Ovary (tissue), 9 donors: Measurements from ENCODE around the gene ARNT2. TPM values are rescaled to one million over a fixed set of nuclear protein-coding genes. Genes with fewer than 3 reads are reported as not detected.

Experiments
- DNase-seq, 5 donors: peaks; one replicate each; pipeline ENCODE4 v3.0.0-alpha.2; 2019 to 2020
- H3K27ac ChIP-seq, 2 donors: fragments of 200-600 bp; one replicate each; pipeline versions ENCODE4 v1.5.1 to v1.8.0; 2019 to 2022
- H3K27me3 ChIP-seq: fragments of 200-600 bp; one replicate; pipeline ENCODE4 v1.8.0; 2022
- H3K36me3 ChIP-seq: fragments of 200-600 bp; sonication (generic); one replicate; pipeline ENCODE4 v1.5.1; 2019
- H3K4me1 ChIP-seq: one replicate; pipeline ENCODE4 v1.8.1; 2013; ENCODE audit warnings: mild to moderate bottlenecking, moderate library complexity; ENCODE audit not compliant: insufficient read depth
- H3K4me3 ChIP-seq: fragments of 200-600 bp; sonication (generic); one replicate; pipeline ENCODE4 v1.5.1; 2017
- H3K9me3 ChIP-seq, 2 donors: fragments of 200-600 bp in 1 of 2; sonication (generic) in 1 of 2; one replicate each; pipeline versions ENCODE4 v1.5.1 to v1.8.1; 2013 to 2019; ENCODE audit warnings: mild to moderate bottlenecking in 1 of 2, moderate library complexity in 1 of 2
- EP300 ChIP-seq: sonication (generic); formaldehyde crosslinking; IDR thresholded peaks from one replicate; pipeline ENCODE4 v1.6.1; 2017; ENCODE audit warnings: antibody characterized with exemption
- POLR2A ChIP-seq: fragments of 450-650 bp; IDR thresholded peaks from one replicate; pipeline ENCODE4 v1.6.1; 2017; ENCODE audit warnings: antibody characterized with exemption, mild to moderate bottlenecking, moderate library complexity
- WGBS, 3 donors: extraction: QIAGEN DNeasy Blood & Tissue Kit in 1 of 3; methylation state at CpG; one replicate each; pipeline versions ENCODE4 v1.1.5 to v1.1.7; 2013 to 2017; 5-methylcytosine and 5-hydroxymethylcytosine counted together
- intact Hi-C, 4 donors: fragments of 100-400 bp; cut with DNase I; formaldehyde crosslinking; loops; one replicate each; pipeline versions ENCODE4 v1.11.0 to v1.15.1; 2022 to 2023
- polyA plus RNA-seq, 2 donors: library from polyadenylated mRNA; stranded (reverse); fragments of 200-250 nt in 1 of 2; fragments of 350-450 nt in 1 of 2; fragmentation: Illumina TruSeq in 1 of 2; extraction: RNeasy Lipid Tissue Mini Kit (QIAGEN cat#74804) in 1 of 2; gene quantifications; one replicate each; pipeline ENCODE4 v1.2.3, GENCODE V29; 2013 to 2014
- total RNA-seq, 7 donors: library from RNA; depleted of rRNA in 2 of 7; stranded (reverse); fragments of >200 nt in 2 of 7; fragmentation: NEBNext Ultra II Directional in 3 of 7; extraction: Animal tissue kit (Norgen Biotek cat#: 25700) in 3 of 7; gene quantifications; one replicate each; pipeline versions ENCODE4 v1.1.0 to v1.2.4, GENCODE V29; 2016 to 2023
- TF ChIP-seq, protein P1 (sequence below), 3 donors: fragments of 450-650 bp in 2 of 3; fragments of 200-600 bp in 1 of 3; IDR thresholded peaks; one replicate each; pipeline versions ENCODE4 v1.5.1 to v1.8.0; 2016 to 2022; ENCODE audit warnings: antibody characterized with exemption in 3 of 3, mild to moderate bottlenecking in 1 of 3
- donor health status: DM: no; HTN: no; CAD: no; lungs with moderate emphysema.
- donor health status: DM: no; HTN: no; CAD: no.
- donor health status: Bipolar disorder and iron deficiency.
- donor health status: DM: yes; HTN: yes; CAD: no.
- donor health status: DM: no; HTN: no; CAD: no.
- donor health status: DM: yes; HTN: yes; CAD: no.

Gene ARNT2
- total and polyA plus RNA-seq, 9 donors = 11.0 to 20.5 (median 16.2) TPM

DNA sequence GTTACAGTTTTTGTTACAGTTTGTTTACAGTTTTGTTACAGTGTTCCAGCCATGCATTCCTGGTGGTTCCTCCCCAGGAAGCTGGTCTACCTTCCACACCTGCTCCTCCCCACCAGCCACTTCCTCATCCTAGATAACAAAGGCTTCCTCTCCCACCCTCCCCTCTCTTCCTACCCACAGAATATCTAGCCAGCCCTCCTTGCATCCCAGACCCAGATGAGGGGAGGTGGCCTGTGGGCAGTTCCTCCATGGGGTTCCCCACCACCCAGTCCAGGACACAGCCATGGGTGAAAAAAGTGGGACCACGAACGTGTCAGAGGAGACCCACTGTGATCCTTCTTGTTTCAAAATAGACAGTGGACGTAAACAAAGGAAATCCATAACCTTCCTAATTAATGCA, 168.2 kb downstream of the ARNT2 start:
- 77 to 90% (median 88%) methylated on average over 3 of the region's 3 CpGs for whole genome bisulfite sequencing, 3 donors

DNA sequence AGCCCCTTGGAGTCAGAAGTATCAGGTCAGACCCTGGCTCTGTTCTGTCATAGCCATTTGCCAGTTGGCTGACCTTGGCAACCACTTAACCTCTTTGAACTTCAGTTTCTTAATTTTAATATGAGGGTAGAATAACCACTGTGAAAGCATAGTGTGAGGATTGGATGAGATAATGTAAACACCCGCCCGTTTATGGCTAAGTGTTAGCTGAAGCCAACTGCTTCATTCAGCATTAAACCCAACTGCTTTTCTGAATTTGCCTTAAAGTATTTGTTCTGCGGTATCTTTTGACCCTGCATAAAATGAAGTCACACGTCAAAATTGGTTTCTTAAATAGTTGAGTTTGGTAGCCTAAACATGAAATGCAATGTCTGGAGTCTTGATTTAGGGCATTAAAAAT, 169.4 kb downstream of the ARNT2 start:
- Histone ChIP-seq H3K4me3 (no peak overlapping the region), H3K9me3 (no peaks in the 10 kb centered on the region), H3K36me3 (no peaks in the 10 kb centered on the region), H3K27ac (no peak overlapping the region), H3K27me3 (no peaks in the 10 kb centered on the region), H3K4me1 (no peaks in the 10 kb centered on the region)
- 54 to 72% (median 69%) methylated on average over 4 of the region's 4 CpGs for WGBS, 3 donors
- intact Hi-C loops = no loop called here
- TF ChIP-seq POLR2A (no peak), EP300 (no peak)
- TF ChIP-seq, protein P1, sequence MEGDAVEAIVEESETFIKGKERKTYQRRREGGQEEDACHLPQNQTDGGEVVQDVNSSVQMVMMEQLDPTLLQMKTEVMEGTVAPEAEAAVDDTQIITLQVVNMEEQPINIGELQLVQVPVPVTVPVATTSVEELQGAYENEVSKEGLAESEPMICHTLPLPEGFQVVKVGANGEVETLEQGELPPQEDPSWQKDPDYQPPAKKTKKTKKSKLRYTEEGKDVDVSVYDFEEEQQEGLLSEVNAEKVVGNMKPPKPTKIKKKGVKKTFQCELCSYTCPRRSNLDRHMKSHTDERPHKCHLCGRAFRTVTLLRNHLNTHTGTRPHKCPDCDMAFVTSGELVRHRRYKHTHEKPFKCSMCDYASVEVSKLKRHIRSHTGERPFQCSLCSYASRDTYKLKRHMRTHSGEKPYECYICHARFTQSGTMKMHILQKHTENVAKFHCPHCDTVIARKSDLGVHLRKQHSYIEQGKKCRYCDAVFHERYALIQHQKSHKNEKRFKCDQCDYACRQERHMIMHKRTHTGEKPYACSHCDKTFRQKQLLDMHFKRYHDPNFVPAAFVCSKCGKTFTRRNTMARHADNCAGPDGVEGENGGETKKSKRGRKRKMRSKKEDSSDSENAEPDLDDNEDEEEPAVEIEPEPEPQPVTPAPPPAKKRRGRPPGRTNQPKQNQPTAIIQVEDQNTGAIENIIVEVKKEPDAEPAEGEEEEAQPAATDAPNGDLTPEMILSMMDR (IDR thresholded peaks at IDR 0.05) = no peak
- no peak for DNase-seq

More for the DNA sequence above, 168.2 kb downstream of the ARNT2 start:
- intact Hi-C loops = no loop called here
- H3K9me3 ChIP-seq = no peaks in the 10 kb centered on the region
- TF ChIP-seq, protein P1 (IDR thresholded peaks at IDR 0.05) = no peak
- TF ChIP-seq EP300 (no peak), POLR2A (no peak)
- no peak overlapping the region for H3K27ac ChIP-seq
- no peak for DNase-seq
- H3K27me3 ChIP-seq = no peaks in the 10 kb centered on the region
- H3K36me3 ChIP-seq = no peaks in the 10 kb centered on the region
- H3K4me3 ChIP-seq = no peak overlapping the region
- no peaks in the 10 kb centered on the region for H3K4me1 ChIP-seq

DNA sequence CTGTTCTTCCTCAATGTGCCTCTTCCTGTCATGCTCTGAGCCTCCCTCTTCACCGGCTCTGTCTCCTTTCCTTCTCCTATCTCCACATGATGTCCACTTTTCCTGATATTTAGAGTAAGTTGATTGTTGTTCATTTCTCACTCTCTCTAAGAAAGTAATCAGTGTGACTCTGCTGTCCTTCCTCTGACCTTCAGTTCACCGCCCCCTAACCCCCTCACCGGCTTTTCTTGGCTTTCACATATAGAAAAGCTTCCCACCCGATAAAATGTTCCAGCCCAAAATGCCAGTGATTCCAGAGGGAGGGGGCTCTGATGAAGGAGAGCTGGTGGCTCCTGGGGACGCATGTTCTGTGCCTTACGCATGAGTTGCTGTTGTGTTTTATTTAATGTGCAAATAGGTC, 170.4 kb downstream of the ARNT2 start:
- WGBS, 3 donors = 63 to 70% (median 63%) methylated on average over 6 of the region's 6 CpGs
- no peak for TF ChIP-seq POLR2A
- TF ChIP-seq, protein P1 (IDR thresholded peaks at IDR 0.05) = no peak

DNA sequence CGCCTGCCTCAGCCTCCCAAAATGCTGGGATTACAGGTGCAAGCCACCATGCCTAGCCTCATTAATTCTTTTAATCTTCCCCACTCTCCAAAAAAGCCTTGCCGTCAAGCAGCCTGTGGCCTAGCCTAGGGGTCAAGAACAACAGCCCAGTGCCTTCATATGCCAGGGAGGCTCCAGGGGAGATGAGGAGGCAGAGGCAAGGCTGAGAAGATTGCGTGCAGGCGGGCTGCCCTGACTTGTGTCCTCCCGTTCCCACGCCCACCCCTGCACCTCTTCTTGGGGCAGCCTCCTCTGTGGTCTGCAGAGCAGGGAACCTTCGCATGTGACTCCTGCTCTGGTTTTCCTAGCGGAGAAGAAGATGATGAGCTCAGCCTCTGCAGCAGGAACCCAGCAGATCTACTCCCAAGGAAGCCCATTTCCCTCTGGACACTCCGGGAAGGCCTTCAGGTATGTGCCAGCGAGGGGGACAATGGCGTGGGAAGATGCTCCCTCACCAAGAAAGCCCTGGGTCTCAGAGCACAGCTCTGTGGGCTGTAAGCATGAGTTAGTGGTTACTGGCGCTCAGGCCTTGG, 172.4 kb downstream of the ARNT2 start:
- H3K36me3 ChIP-seq = no peaks in the 10 kb centered on the region
- H3K27me3 ChIP-seq = no peaks in the 10 kb centered on the region
- no peak for DNase-seq
- H3K9me3 ChIP-seq = no peaks in the 10 kb centered on the region
- no peak for TF ChIP-seq EP300
- TF ChIP-seq, protein P1 (IDR thresholded peaks at IDR 0.05) = no peak
- TF ChIP-seq POLR2A = no peak
- no peaks in the 10 kb centered on the region for H3K4me1 ChIP-seq
- intact Hi-C loops = no loop called here
- H3K27ac ChIP-seq = no peak overlapping the region
- 96 to 98% (median 96%) methylated on average over 12 of the region's 12 CpGs for WGBS, 3 donors
- no peak overlapping the region for H3K4me3 ChIP-seq

More for the DNA sequence above, 170.4 kb downstream of the ARNT2 start:
- no peaks in the 10 kb centered on the region for H3K9me3 ChIP-seq
- H3K4me1 ChIP-seq = no peaks in the 10 kb centered on the region
- H3K27ac ChIP-seq = no peak overlapping the region
- no peaks in the 10 kb centered on the region for H3K36me3 ChIP-seq
- no peak for DNase-seq
- no peak overlapping the region for H3K4me3 ChIP-seq
- intact Hi-C loops = no loop called here
- no peaks in the 10 kb centered on the region for H3K27me3 ChIP-seq
